Pulmonary artery endothelial cell (primary cell): Measurements from ENCODE around the gene MAPK9. TPM values are rescaled to one million over a fixed set of nuclear protein-coding genes. Genes with fewer than 3 reads are reported as not detected.
"Not testable (repeated sequence)": the region's sequence is repeated elsewhere in the genome, so short reads cannot be mapped to it uniquely, and the experiment has no call there.

Experiments
- DNase-seq: peaks from one replicate; pipeline ENCODE4 v3.0.0-alpha.2; 2011; ENCODE audit warnings: low read depth, low spot score
- total RNA-seq: library from RNA; depleted of rRNA; stranded (reverse); fragments of >200 nt; gene quantifications from 2 replicates; pipeline ENCODE4 v1.2.3, GENCODE V29; 2014

MAPK9 gene
- total RNA-seq, 1 donor from 2014 or later = 22.4 TPM

DNA sequence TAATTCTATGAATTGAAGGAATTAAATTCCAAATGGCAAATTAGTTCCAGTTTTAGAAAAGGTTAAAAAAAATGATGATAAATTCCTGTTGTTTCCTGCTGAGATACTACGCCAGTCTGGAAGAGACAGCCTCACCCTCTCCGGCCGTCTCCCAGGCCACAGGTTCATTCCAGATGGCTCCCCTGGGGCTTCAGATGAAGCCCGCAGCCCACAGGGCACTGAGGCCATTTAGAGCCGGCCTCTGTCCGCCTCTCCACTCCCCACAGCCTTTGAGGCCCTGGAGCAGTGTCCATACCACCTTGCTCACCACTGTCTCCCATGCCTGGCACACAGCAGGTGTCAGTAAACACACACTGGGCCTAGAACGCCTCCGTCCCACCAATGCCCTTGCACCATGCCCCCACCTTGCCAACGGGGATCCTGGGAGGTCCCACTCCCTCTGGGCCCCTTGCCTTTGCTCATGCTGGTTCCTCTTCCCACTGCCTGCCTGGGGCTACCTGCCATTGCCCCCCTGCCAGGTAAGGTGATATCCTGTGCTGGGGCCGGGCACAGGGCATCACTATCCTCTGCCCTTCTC, 35.2 kb upstream of the MAPK9 start:
- no peak for DNase-seq

- DNase-seq = no peak
These were observed 32.7 kb upstream of the MAPK9 start for GRCh38 chr5:180324601-180324950.

GRCh38 chr5:180323941-180324600, 32.2 kb upstream of the MAPK9 start:
- DNase-seq = no peak

DNA sequence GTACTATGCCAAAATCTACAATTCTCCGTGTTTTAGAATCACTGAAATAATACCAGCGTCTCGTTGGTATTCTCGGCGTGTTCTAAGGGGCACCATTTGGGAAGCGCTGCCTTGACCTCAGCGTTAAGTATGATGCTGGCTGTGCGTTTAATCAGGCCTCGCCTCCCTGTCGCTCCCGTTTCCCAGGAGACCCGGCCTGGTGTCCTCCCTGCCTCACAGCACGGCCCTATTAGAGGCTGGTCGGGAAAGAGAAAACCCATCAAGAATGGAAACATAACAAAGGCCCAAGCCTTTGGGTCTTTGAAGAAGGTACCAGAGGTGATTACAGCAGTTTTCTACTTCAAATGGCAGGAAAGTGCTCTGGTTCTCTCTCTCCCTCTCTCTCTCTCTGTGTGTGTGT, 31.3 kb upstream of the MAPK9 start:
- DNase-seq = no peak

DNA sequence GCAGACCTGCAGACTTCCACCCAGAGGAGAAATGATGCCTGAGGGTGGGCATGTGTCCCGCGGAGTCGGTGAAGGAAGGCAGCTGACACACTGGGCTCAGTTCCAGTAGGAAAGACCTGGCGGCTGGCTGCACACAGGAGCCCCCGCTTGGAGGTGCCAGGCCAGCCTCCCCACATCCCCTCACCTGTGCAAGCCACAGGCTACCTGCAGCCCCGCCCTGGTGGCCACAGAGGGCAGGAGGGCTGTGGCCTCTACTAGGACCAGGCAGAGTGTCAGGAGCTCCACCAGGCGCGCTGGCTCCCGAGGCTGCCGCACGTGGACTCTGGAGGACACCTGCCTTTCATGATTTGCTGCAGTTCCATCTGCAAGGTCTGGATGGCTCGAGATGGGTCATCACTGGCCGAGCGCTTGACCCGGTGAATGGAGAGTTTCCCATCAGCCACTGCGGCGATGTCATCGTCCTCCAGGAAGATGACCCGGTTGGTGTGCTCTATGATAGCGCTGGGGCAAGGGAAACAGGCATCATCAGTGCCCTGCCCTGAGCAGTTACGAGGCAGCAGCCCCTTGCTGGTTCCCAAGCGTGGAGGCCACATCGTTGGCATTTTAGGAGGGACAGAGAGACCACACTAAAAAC, 26.7 kb upstream of the MAPK9 start:
- DNase-seq = no peak

- no peak for DNase-seq
These were observed 24.7 kb upstream of the MAPK9 start for GRCh38 chr5:180316586-180316985.

DNA sequence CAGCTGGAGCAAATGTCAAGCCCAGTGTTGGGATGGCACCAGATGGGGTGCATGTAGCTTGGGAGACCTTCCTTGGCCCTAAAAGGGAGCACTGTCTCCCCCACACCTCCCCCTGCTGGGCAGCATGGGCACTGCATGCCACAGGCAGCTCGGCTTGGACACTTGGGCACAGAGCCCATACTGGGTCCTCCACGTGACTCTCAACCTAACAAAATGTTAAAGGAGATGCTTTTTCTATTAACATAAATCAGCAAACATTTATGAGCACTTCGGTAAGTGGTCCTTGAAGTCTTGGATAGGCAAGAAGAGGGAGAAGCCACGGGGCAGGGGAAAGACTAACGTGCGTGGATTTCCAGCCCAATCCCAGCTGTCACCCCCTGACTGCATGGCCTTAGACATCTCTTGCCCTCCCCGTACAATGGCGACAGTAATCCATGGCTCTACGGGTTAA, 23.9 kb upstream of the MAPK9 start:
- DNase-seq = no peak

- DNase-seq = peak; percentile 43
These were observed 22.0 kb upstream of the MAPK9 start for GRCh38 chr5:180313677-180314505.

GRCh38 chr5:180311216-180311615, 19.3 kb upstream of the MAPK9 start:
- DNase-seq = no peak

GRCh38 chr5:180306796-180307195, 14.9 kb upstream of the MAPK9 start:
- no peak for DNase-seq

DNA sequence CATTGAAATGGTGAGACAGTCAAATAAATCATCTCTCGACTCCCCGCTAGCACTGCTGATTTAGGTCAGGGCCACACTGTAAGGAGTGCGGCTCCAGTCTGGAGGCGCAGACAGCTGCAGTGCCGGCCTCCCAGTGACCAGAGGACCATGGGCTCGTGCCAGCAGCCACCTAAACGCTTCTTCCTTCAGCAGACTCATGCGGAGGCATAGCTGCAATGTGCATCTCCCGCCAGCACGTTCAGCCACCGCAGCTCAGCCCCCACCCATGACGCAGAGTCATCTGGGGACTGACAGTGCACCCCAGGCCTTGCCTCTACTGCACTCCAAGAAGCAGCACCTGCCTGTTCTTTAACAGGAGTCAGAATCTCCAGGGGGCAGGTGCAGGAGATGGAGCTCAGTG, 13.6 kb upstream of the MAPK9 start:
- no peak for DNase-seq

GRCh38 chr5:180304431-180305375, 12.8 kb upstream of the MAPK9 start:
- no peak for DNase-seq

DNA sequence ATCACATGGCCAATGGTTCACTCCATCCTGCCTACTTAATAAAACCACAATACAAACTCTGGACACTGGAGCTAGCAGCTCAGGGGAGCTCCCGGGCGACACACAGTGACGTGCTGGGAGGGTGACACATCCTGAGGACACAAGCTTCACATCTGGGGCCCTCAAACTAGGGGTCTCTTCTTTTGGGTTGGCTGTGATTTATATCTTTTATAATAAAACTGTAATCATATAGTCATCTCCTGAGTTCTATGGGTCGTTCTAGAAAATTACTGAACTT, 12.1 kb upstream of the MAPK9 start:
- no peak for DNase-seq

DNA sequence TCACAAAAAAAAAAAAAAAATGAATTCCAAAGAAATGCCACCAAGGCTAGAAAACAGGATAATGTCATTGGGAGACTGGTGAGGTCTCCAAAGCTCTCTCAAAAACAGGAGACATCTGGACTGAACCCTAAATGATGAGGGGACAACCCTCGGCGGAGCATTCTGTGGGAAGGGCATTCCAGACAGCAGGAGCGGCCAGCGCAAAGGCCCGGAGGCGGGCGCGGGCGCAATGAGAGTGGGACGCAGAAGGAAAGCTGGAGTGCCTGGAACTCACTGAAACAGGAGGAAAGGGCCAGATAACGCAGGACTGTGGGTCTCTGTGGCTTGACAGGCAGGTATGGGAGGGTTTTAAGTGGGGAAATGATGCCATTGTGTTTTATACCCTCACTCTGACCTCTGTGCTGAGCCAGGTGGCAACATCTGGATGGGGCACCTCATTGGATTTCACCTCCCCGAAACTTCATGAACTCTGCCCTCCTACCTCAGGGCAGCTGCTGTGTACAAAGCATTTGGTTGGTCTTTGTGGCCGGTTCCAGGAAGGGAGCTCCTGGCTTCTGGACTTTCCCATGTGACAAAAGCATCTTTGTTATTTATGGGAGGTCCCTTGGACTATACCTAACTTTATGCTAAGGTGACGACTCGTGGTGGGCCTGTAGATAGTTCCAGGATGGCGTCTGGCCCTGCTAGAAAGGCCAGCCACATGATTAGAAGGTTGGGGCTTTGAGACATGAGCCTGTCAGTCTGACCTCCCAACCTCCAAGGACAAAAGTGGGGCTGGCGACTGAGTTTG, 11.5 kb upstream of the MAPK9 start:
- DNase-seq = no peak

DNA sequence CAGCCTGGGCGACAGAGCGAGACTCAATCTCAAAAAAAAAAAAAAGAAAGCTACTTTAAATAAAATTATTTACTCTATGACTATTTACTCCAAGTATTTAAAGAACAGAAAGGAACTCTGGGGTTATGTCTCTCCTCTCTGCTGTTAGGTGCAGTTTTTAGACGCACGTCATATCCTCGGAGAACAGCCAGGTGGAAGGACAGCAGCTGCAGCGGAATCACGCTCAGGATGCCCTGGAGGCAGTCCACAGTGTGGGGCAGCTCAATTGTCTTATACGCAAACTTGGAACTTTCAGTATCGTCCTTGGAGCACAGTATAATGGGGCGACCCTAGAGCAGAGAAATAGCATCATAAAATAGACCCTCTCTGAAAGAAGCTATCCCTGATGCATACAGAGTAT, 10.4 kb upstream of the MAPK9 start:
- no peak for DNase-seq

DNA sequence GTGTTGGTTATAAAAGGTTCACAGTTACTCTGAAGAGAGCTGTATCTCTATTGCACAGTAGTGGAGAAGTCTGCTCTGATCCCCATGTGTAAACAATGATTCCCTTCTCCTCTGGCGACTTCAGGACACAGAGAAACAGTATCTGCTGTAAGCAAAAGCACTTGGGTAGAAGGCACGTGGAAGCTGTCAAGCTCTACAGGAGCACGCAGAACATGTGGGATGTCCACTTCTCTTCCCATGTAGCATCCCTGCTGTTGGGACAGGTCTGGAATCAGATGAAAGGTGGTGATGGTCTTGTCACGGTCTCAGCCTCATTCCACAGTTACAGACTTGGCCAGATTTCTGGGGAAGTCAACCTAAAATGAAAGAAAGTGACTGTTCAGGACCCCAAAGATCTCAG, 9.4 kb upstream of the MAPK9 start:
- no peak for DNase-seq

GRCh38 chr5:180299526-180299925, 7.6 kb upstream of the MAPK9 start:
- no peak for DNase-seq

- DNase-seq = not testable (repeated sequence)
These were observed 7.1 kb upstream of the MAPK9 start for GRCh38 chr5:180299014-180299413.

GRCh38 chr5:180297587-180298282, 5.9 kb upstream of the MAPK9 start:
- no peak for DNase-seq

DNA sequence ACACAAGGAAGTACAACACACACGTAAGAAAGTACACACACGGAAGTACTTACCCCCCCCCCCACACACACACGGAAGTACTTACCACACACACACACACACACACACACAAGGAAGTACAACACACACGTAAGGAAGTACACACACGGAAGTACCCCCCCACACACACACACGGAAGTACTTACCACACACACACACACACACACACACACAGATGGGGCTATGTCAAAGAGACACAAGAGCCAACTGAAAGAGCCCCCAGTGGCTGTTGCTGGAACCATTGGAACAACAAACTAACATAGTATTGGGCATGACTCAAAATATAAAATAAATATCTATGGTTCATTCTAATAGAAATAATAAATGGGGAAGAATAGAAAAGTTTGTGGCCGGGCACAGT, 4.9 kb upstream of the MAPK9 start:
- no peak for DNase-seq
